Measurements from ENCODE around the gene NPTX1. TPM values are rescaled to one million over a fixed set of nuclear protein-coding genes. Genes with fewer than 3 reads are reported as not detected.
"Not testable (repeated sequence)": the region's sequence is repeated elsewhere in the genome, so short reads cannot be mapped to it uniquely, and the experiment has no call there.

The NPTX1 gene
- total RNA-seq, 2 experiments from 2014 or later = 8.8 to 10.0 TPM

DNA sequence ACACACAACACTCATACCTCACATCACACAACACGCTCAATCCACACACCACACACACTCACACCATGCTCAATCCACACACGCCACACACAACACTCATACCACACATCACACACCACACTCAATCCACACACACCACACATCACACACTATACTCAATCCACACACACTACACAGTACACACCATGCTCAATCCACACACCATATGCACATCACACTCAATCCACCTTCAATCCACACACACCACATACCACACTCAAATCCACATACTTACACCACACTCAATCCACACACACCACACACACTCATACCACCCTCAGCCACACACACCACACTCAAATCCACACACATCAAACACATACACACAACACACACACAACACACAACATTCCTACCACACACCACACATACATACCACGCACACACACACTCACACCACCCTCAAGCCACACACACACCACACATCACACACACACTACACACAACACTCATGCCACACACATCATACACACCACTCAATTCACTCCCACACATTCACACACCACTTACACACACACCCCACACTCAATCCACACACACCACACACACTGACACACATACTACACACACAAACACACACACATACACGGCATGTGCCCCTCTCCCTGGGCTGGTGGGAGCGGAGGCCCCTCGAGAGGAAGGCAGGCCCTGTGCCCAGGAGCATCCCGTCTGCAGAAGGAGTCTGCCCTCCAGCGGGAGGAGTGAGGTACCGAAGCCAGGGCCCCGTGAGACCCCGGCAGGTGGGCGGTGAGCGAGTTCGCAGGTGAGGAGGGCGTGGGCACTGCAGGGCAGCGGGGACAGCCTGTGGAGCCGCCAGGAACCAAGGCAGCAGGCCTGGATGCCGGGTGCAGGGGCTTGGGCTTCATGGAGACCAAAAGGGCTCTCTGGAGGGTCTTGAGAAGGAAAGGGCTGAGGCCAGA lies 35.1 kb upstream of the NPTX1 start:
- DNase-seq = no peak
- ChIA-PET CTCF (no interaction called here), POLR2A (interaction anchor here (1.0 kb wide), 1 partner anchor 15 kb away, joined by 3 read pairs; no protein-coding TSS in a partner anchor)
- Mint-ChIP-seq H3K27me3 (peaks cover 13% of the 10 kb centered on the region), H3K36me3 (ENCODE audit: low read depth) (no peaks in the 10 kb centered on the region), H3K4me1 (no peaks in the 10 kb centered on the region), H3K27ac (no peak overlapping the region), H3K9me3 (no peaks in the 10 kb centered on the region), H3K4me3 (no peak overlapping the region)

GRCh38 chr17:80510772-80511171 lies 34.4 kb upstream of the NPTX1 start:
- ChIA-PET POLR2A (no interaction called here), CTCF (no interaction called here)
- no peak overlapping the region for H3K27ac Mint-ChIP-seq
- no peaks in the 10 kb centered on the region for H3K36me3 Mint-ChIP-seq (ENCODE audit: low read depth)
- no peak overlapping the region for H3K4me3 Mint-ChIP-seq
- H3K27me3 Mint-ChIP-seq = peaks cover 13% of the 10 kb centered on the region
- DNase-seq = no peak
- H3K4me1 Mint-ChIP-seq = no peaks in the 10 kb centered on the region
- no peaks in the 10 kb centered on the region for H3K9me3 Mint-ChIP-seq

- H3K27ac Mint-ChIP-seq = no peak overlapping the region
- DNase-seq = no peak
- H3K4me3 Mint-ChIP-seq = no peak overlapping the region
- H3K36me3 Mint-ChIP-seq (ENCODE audit: low read depth) = no peaks in the 10 kb centered on the region
- H3K27me3 Mint-ChIP-seq = peaks cover 14% of the 10 kb centered on the region
- POLR2A ChIA-PET = no interaction called here
- CTCF ChIA-PET = no interaction called here
- no peaks in the 10 kb centered on the region for H3K9me3 Mint-ChIP-seq
- no peaks in the 10 kb centered on the region for H3K4me1 Mint-ChIP-seq
These were observed 33.7 kb upstream of the NPTX1 start for GRCh38 chr17:80510132-80510531.

GRCh38 chr17:80509311-80509710 lies 32.9 kb upstream of the NPTX1 start:
- CTCF ChIA-PET = no interaction called here
- no peak overlapping the region for H3K4me3 Mint-ChIP-seq
- DNase-seq = no peak
- H3K36me3 Mint-ChIP-seq (ENCODE audit: low read depth) = no peaks in the 10 kb centered on the region
- POLR2A ChIA-PET = no interaction called here
- no peaks in the 10 kb centered on the region for H3K9me3 Mint-ChIP-seq
- H3K4me1 Mint-ChIP-seq = no peaks in the 10 kb centered on the region
- no peak overlapping the region for H3K27ac Mint-ChIP-seq
- peaks cover 16% of the 10 kb centered on the region for H3K27me3 Mint-ChIP-seq

- ChIA-PET POLR2A (no interaction called here), CTCF (interaction anchor here (0.5 to 2.1 kb wide), 2 partner anchors 81 to 89 kb away, joined by 3 to 5 read pairs; no protein-coding TSS in a partner anchor)
- no peak overlapping the region for H3K4me3 Mint-ChIP-seq
- no peaks in the 10 kb centered on the region for H3K36me3 Mint-ChIP-seq (ENCODE audit: low read depth)
- no peak for DNase-seq
- no peak overlapping the region for H3K27ac Mint-ChIP-seq
- H3K27me3 Mint-ChIP-seq = peaks cover 19% of the 10 kb centered on the region
- no peaks in the 10 kb centered on the region for H3K9me3 Mint-ChIP-seq
- H3K4me1 Mint-ChIP-seq = no peaks in the 10 kb centered on the region
These were observed 31.6 kb upstream of the NPTX1 start for GRCh38 chr17:80507965-80508364.

DNA sequence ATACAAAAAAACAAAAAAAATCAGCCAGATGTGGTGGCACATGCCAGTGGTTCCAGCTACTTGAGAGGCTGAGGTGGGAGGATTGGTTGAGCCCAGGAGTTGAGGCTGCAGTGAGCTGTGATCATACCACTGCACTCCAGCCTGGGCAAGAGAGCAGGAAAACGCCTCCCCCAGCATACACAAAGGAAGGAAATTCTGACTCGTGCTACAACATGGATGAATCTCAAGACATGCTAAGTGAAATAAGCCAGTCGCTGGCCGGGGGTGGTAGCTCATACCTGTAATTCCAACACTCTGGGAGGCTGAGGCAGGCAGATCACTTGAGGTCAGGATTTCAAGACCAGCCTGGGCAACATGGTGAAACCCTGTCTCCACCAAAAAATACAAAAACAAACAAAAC lies 30.8 kb upstream of the NPTX1 start:
- not testable (repeated sequence) for H3K4me1 Mint-ChIP-seq; DNase-seq; H3K9me3 Mint-ChIP-seq; H3K27ac Mint-ChIP-seq; H3K36me3 Mint-ChIP-seq (ENCODE audit: low read depth); H3K4me3 Mint-ChIP-seq
- H3K27me3 Mint-ChIP-seq = peaks cover 20% of the 10 kb centered on the region
- POLR2A ChIA-PET = interaction anchor here (0.6 kb wide), 1 partner anchor 11 kb away, joined by 3 read pairs; no protein-coding TSS in a partner anchor
- CTCF ChIA-PET = interaction anchor here (2.1 kb wide), 1 partner anchor 80 kb away, joined by 5 read pairs; no protein-coding TSS in a partner anchor

DNA sequence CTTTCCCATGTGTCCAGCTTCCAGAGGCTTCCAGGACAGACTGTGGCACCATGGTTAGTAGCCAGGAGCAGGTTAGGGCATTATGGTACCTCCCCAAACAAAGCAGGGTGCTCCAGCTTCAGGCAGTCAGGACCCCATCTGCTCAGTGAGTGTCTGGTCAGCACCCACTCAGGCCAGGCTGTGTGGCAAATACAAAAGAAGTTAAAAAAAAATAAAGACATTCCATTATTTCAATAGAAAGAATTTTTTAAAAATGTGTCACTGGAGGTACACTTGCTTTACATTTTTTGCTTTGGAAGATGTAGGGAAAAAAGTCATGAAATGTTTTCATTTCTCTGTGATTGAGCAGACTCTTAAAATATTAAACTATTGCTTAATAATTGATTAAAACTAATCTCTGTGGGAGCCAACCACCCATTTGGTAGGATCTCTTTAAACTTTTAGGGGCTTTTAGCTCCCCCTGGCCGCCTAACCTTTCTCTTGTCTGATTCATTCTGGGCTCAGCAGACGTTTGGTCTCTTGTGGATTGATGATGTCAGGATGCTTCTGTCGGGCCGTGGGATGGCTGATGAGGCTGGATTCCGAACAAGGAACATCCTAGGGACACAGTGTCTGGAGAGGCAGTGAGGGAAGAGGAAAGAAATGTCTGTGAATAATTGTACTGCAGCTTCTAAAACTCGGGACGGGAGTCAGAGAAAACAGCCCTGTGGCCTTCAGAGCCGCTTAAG lies 28.4 kb upstream of the NPTX1 start:
- no peak overlapping the region for H3K27ac Mint-ChIP-seq
- ChIA-PET POLR2A (interaction anchor here (0.6 kb wide), 1 partner anchor 20 kb away, joined by 3 read pairs; no protein-coding TSS in a partner anchor), CTCF (no interaction called here)
- no peaks in the 10 kb centered on the region for H3K4me1 Mint-ChIP-seq
- DNase-seq = no peak
- H3K9me3 Mint-ChIP-seq = no peaks in the 10 kb centered on the region
- no peak overlapping the region for H3K4me3 Mint-ChIP-seq
- H3K36me3 Mint-ChIP-seq (ENCODE audit: low read depth) = no peaks in the 10 kb centered on the region
- peaks cover 20% of the 10 kb centered on the region for H3K27me3 Mint-ChIP-seq

DNA sequence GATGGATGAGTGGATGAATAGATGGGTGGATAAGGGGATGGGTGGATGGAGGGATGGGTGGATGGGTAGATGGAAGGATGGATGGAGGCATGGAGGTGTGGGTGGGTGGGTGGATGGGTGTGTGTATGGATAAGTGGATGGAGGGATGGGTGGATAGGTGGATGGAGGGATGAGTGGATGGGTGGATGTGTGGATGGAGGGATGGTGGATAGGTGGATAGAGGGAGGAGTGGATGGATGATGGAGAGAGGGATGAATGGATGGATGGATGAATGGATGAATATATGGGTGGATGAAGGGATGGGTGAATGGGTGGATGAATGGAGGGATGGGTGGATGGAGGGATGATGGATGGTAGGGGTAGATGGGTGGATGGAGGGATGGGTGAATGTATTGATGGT lies 27.5 kb upstream of the NPTX1 start:
- Mint-ChIP-seq H3K4me3 (no peak overlapping the region), H3K27me3 (peaks cover 23% of the 10 kb centered on the region), H3K9me3 (no peaks in the 10 kb centered on the region), H3K4me1 (no peaks in the 10 kb centered on the region), H3K36me3 (ENCODE audit: low read depth) (no peaks in the 10 kb centered on the region), H3K27ac (no peak overlapping the region)
- no peak for DNase-seq
- ChIA-PET CTCF (no interaction called here), POLR2A (no interaction called here)

DNA sequence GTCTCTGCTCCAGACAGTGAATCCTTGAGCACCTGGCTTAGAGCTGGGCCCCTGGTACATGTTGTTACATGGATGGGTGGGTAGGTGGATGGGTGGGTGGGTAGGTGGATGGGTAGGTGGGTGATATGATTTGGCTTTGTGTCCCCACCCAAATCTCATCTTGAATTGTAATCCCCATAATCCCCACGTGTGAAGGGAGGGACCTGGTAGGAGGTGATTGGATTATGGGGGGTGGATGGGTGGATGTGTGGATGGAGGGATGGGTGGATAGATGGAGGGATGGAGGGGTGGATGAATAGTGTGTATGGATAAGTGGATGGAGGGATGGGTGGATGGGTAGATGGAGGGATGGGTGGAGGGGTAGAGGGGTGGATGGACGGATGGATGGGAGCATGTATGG lies 26.6 kb upstream of the NPTX1 start:
- DNase-seq = no peak
- Mint-ChIP-seq H3K4me3 (no peak overlapping the region), H3K36me3 (ENCODE audit: low read depth) (no peaks in the 10 kb centered on the region), H3K27me3 (peaks cover 21% of the 10 kb centered on the region), H3K27ac (no peak overlapping the region), H3K9me3 (no peaks in the 10 kb centered on the region), H3K4me1 (no peaks in the 10 kb centered on the region)
- ChIA-PET POLR2A (no interaction called here), CTCF (no interaction called here)

- ChIA-PET CTCF (no interaction called here), POLR2A (no interaction called here)
- DNase-seq = no peak
- H3K9me3 Mint-ChIP-seq = peaks cover 2% of the 10 kb centered on the region
- peaks cover 25% of the 10 kb centered on the region for H3K27me3 Mint-ChIP-seq
- no peaks in the 10 kb centered on the region for H3K36me3 Mint-ChIP-seq (ENCODE audit: low read depth)
- no peak overlapping the region for H3K27ac Mint-ChIP-seq
- peaks cover 4% of the 10 kb centered on the region for H3K4me1 Mint-ChIP-seq
- no peak overlapping the region for H3K4me3 Mint-ChIP-seq
These were observed 26.1 kb upstream of the NPTX1 start for GRCh38 chr17:80502578-80502877.

DNA sequence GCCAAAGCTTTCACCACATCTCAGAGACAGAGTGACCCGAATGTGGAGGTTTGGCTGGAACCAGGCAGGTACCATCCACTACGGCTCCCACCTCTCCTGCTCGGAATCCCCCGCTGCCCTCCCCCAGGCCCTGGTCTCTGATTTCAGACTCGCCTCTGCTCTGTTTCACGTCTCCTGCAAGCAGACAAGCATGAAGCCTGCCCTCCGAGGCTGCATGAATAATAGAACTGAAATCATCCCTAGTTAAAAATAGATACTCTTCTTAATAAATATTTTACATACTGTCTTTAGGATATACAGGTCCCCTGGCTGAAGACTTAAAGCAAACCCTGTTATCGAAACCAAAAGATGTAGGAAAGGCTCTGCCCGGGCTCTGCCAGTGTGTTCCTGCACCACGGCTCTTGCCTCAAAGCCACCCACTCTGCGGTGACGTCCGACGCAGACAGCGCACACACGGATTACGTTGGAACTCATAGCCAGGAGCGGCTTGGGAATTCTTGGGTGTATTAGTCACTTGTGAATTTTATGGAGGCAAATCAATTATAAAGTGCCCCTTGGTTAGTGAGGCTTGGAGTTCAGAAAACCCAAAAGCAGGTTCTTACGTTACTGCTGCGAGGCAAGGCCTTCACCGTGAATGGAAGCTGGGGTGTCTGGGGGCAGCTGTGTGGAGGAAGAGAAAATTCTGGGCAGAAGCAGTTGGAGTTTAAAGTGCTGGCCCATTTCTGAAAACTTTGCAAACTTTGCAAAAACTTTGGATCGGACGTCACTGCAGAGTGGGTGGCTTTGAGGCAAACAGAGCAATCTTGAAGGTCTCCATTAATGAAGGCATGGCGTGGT lies 25.6 kb upstream of the NPTX1 start:
- CTCF ChIA-PET = no interaction called here
- peaks cover 2% of the 10 kb centered on the region for H3K9me3 Mint-ChIP-seq
- DNase-seq = no peak
- H3K4me1 Mint-ChIP-seq = peaks cover 10% of the 10 kb centered on the region
- POLR2A ChIA-PET = no interaction called here
- no peak overlapping the region for H3K4me3 Mint-ChIP-seq
- H3K36me3 Mint-ChIP-seq (ENCODE audit: low read depth) = no peaks in the 10 kb centered on the region
- peaks cover 27% of the 10 kb centered on the region for H3K27me3 Mint-ChIP-seq
- H3K27ac Mint-ChIP-seq = no peak overlapping the region

GRCh38 chr17:80499961-80500665 lies 23.7 kb upstream of the NPTX1 start:
- DNase-seq = no peak
- H3K4me1 Mint-ChIP-seq = peaks cover 10% of the 10 kb centered on the region
- no peaks in the 10 kb centered on the region for H3K36me3 Mint-ChIP-seq (ENCODE audit: low read depth)
- peaks cover 34% of the 10 kb centered on the region for H3K27me3 Mint-ChIP-seq
- CTCF ChIA-PET = no interaction called here
- POLR2A ChIA-PET = no interaction called here
- no peak overlapping the region for H3K4me3 Mint-ChIP-seq
- H3K9me3 Mint-ChIP-seq = peaks cover 2% of the 10 kb centered on the region
- no peak overlapping the region for H3K27ac Mint-ChIP-seq

- CTCF ChIA-PET = no interaction called here
- no peaks in the 10 kb centered on the region for H3K36me3 Mint-ChIP-seq (ENCODE audit: low read depth)
- H3K9me3 Mint-ChIP-seq = peaks cover 2% of the 10 kb centered on the region
- POLR2A ChIA-PET = no interaction called here
- peaks cover 35% of the 10 kb centered on the region for H3K27me3 Mint-ChIP-seq
- H3K4me3 Mint-ChIP-seq = no peak overlapping the region
- H3K27ac Mint-ChIP-seq = no peak overlapping the region
- no peak for DNase-seq
- H3K4me1 Mint-ChIP-seq = peaks cover 10% of the 10 kb centered on the region
These were observed 23.2 kb upstream of the NPTX1 start for GRCh38 chr17:80499560-80499959.

All from activated CD4-positive, alpha-beta memory T cell treated with anti-CD3 and anti-CD28 coated beads, Interleukin-2, amount 10 ng/mL, durations not matched to agents 7 days and 5 days (primary cell).